GM12864 (cell line): ENCODE data around the gene FRMD8.

Experiments
- DNase-seq: peaks from one replicate; pipeline ENCODE4 v3.0.0-alpha.2; 2011; ENCODE audit warnings: low read depth
- H3K4me3 ChIP-seq: 2 replicates; pipeline ENCODE4 v1.5.1; 2011; ENCODE audit warnings: mild to moderate bottlenecking, low read depth, low read length, control low read depth
- CTCF ChIP-seq: IDR thresholded peaks from 2 replicates; pipeline ENCODE4 v1.5.1; 2011; ENCODE audit warnings: low read depth, mild to moderate bottlenecking, moderate library complexity, low read length, control low read depth, inconsistent platforms; ENCODE audit errors: missing control alignments

Gene FRMD8

GRCh38 chr11:65433657-65434056, 47.2 kb downstream of the FRMD8 start:
- no peak for DNase-seq
- H3K4me3 ChIP-seq, result no peak overlapping the region
- TF ChIP-seq CTCF, result no peak

GRCh38 chr11:65434057-65434666, 47.7 kb downstream of the FRMD8 start:
- H3K4me3 ChIP-seq, result no peak overlapping the region
- no peak for DNase-seq
- TF ChIP-seq CTCF, result no peak

- no peak for TF ChIP-seq CTCF
- no peak for DNase-seq
- H3K4me3 ChIP-seq, result no peak overlapping the region
These were observed 48.4 kb downstream of the FRMD8 start for GRCh38 chr11:65434667-65435410.

- TF ChIP-seq CTCF, result no peak
- no peak overlapping the region for H3K4me3 ChIP-seq
- no peak for DNase-seq
These were observed 49.0 kb downstream of the FRMD8 start for GRCh38 chr11:65435411-65435931.

- H3K4me3 ChIP-seq, result no peak overlapping the region
- DNase-seq, result no peak
- no peak for TF ChIP-seq CTCF
These were observed 49.6 kb downstream of the FRMD8 start for GRCh38 chr11:65435981-65436411.

GRCh38 chr11:65436412-65437032, 50.1 kb downstream of the FRMD8 start:
- no peak for TF ChIP-seq CTCF
- DNase-seq, result no peak
- no peak overlapping the region for H3K4me3 ChIP-seq
